SJCRH30 (cell line): ENCODE data around the gene RAB11FIP5. TPM values are rescaled to one million over a fixed set of nuclear protein-coding genes. Genes with fewer than 3 reads are reported as not detected.

ENCODE experiments used
- DNase-seq, 2 experiments: peaks; one replicate each; pipeline ENCODE4 v3.0.0-alpha.2; 2015 to 2020
- H3K27ac ChIP-seq: fragments of 250-450 bp; sonication (Bioruptor Pico); 2 replicates; pipeline ENCODE4 v1.5.1; 2020; ENCODE audit warnings: mild to moderate bottlenecking, moderate library complexity
- H3K27me3 ChIP-seq: fragments of 250-450 bp; sonication (Bioruptor Pico); 2 replicates; pipeline ENCODE4 v1.5.1; 2020; ENCODE audit warnings: mild to moderate bottlenecking, moderate library complexity
- H3K36me3 ChIP-seq: fragments of 250-450 bp; sonication (Bioruptor Pico); 2 replicates; pipeline ENCODE4 v1.5.1; 2020; ENCODE audit warnings: mild to moderate bottlenecking, moderate library complexity
- H3K4me1 ChIP-seq: fragments of 250-450 bp; sonication (Bioruptor Pico); 2 replicates; pipeline ENCODE4 v1.5.1; 2020; ENCODE audit warnings: mild to moderate bottlenecking, moderate library complexity
- H3K4me3 ChIP-seq: fragments of 250-450 bp; sonication (Bioruptor Pico); 2 replicates; pipeline ENCODE4 v1.5.1; 2020; ENCODE audit warnings: mild to moderate bottlenecking, moderate library complexity
- H3K9me3 ChIP-seq: fragments of 250-450 bp; sonication (Bioruptor Pico); replicated peaks from 2 replicates; pipeline ENCODE4 v1.5.1; 2020; ENCODE audit warnings: mild to moderate bottlenecking, moderate library complexity
- total RNA-seq: library from RNA; depleted of rRNA; stranded (reverse); fragments of >200 nt; shearing (Covaris generic); gene quantifications from 2 replicates; pipeline ENCODE4 v1.2.3, GENCODE V29; 2014; rRNA removed

RAB11FIP5 gene
- total RNA-seq, 1 experiment from 2014 or later: 8.1 TPM

DNA sequence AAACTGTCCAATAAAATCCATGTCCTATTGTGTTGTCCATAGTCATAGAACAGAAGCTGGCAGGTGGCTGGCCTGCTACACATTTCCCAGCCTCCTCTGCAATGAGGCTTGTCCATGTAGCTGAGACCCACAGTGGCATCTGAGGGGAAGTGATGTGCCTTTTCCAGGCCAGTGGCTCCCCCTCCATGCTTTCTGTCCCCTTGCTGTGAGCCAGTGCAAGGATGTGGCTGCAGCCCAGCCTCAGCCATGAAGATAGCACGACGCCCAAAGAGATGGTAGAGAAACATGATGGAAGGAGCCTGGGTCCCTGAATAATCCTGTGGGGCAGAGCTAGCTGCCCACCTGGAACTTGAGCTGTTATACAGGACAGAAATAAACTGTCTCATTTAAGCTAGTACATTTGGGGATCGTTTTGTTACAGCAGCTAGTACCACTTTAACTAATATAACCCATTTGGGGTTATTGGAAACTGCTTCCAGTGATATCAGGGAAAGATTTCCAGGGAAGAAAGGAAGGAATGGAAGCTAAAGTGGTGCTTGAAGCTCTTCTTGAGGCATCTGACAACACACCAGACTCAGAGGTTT is 81.6 kb downstream of the RAB11FIP5 start:
- no peaks in the 10 kb centered on the region for H3K4me1 ChIP-seq
- H3K9me3 ChIP-seq: no peaks in the 10 kb centered on the region
- no peaks in the 10 kb centered on the region; the same call in 1 of the 2 replicates for H3K36me3 ChIP-seq
- H3K4me3 ChIP-seq: no peak overlapping the region
- no peak for DNase-seq
- H3K27me3 ChIP-seq: no peaks in the 10 kb centered on the region
- no peak overlapping the region for H3K27ac ChIP-seq

DNA sequence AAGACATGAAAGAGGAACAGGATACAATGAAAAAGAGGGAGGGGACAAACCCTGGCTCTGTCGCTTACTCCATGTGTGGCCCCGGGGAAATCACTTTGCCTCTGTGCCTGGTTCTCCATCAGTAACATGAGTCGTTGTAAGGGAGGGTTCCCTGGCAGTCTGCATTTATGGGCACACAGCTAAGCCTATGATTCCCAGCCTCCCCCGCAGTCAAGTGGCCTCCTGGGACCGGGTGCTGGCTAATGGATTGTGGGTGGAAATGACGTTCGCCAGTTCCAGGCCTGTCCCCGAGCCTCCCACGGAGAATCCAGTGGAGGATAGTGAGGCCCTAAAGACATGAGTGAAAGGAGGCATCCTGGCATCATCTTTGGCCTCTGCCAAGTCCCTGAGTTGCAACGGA is 83.9 kb downstream of the RAB11FIP5 start:
- no peaks in the 10 kb centered on the region; the same call in 1 of the 2 replicates for H3K36me3 ChIP-seq
- no peaks in the 10 kb centered on the region for H3K27me3 ChIP-seq
- no peak overlapping the region for H3K27ac ChIP-seq
- no peak overlapping the region for H3K4me3 ChIP-seq
- H3K4me1 ChIP-seq: no peaks in the 10 kb centered on the region
- peak; percentile 45 for DNase-seq
- no peaks in the 10 kb centered on the region for H3K9me3 ChIP-seq

DNA sequence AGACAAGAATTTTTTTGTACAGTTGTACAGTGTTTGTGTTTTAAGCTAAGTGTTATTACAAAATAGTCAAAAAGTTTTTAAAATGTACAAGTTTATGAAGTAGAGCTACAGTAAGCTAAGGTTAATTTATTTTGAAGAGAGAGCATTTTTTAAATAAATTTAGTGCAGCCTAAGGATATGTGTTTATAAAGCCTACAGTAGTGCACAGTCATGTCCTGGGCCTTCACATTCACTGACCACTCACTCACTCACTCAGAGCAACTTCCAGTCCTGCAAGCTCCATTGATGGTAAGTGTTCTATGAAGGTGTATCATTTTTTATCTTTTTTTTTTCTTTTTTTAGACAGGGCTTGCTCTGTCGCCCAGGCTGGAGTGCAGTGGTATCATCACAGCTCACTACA is 85.4 kb downstream of the RAB11FIP5 start:
- no peak for DNase-seq
- Histone ChIP-seq H3K27ac (no peak overlapping the region), H3K4me3 (no peak overlapping the region), H3K4me1 (no peaks in the 10 kb centered on the region), H3K27me3 (no peaks in the 10 kb centered on the region), H3K36me3 (no peaks in the 10 kb centered on the region; the same call in 1 of the 2 replicates), H3K9me3 (no peaks in the 10 kb centered on the region)

DNA sequence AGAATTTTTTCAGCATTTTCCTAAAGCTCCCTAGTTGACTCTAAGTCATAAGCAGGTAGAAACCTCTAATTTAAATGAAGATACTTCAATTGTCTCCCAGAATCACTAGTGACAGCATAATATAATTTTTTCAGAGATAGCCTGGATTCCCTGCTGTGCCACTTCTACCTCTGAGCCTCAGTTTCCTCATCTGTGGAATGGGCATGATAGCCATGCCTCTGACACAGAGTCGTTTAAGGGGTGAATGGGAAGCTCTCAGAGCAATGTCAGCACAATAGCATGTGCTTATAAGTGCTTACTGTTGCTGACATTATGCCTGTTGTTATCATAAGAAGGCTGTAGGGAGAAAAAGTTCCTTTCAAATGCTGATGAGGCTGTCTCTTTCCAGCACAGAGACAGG is 89.3 kb downstream of the RAB11FIP5 start:
- no peaks in the 10 kb centered on the region for H3K9me3 ChIP-seq
- no peaks in the 10 kb centered on the region for H3K4me1 ChIP-seq
- H3K36me3 ChIP-seq: peaks cover 4% of the 10 kb centered on the region

More for the DNA sequence above, 89.3 kb downstream of the RAB11FIP5 start:
- Histone ChIP-seq H3K27me3 (no peaks in the 10 kb centered on the region), H3K4me3 (no peak overlapping the region), H3K27ac (no peak overlapping the region)
- DNase-seq: no peak

Other genes starting within 250 kb of the RAB11FIP5 start
- 34.3 and 37.3 TPM in 2 replicates for gene SPR, start 225.5 kb downstream of the RAB11FIP5 start, total RNA-seq
- not detected in 2 replicates for gene EMX1, start 195.4 kb downstream of the RAB11FIP5 start, total RNA-seq
- 17.0 and 20.5 TPM in 2 replicates for gene SFXN5, start 41.2 kb downstream of the RAB11FIP5 start, total RNA-seq
- not detected in 2 replicates for gene NOTO, start 89.6 kb upstream of the RAB11FIP5 start, total RNA-seq
- gene SMYD5, start 101.3 kb upstream of the RAB11FIP5 start, total RNA-seq: 40.2 and 44.4 TPM in 2 replicates
- 28.9 and 42.0 TPM in 2 replicates for gene PRADC1, start 120.3 kb upstream of the RAB11FIP5 start, total RNA-seq
- 815 and 876 TPM in 2 replicates for gene CCT7, start 121.4 kb upstream of the RAB11FIP5 start, total RNA-seq
- gene FBXO41, start 171.5 kb upstream of the RAB11FIP5 start, total RNA-seq: 12.0 and 14.2 TPM in 2 replicates
- not detected in 2 replicates for gene EGR4, start 180.6 kb upstream of the RAB11FIP5 start, total RNA-seq